Renal pelvis (tissue), 4 donors: ENCODE measurements around the gene NACA2. TPM values are rescaled to one million over a fixed set of nuclear protein-coding genes. Genes with fewer than 3 reads are reported as not detected.

Source experiments
- DNase-seq: peaks from one replicate; pipeline ENCODE4 v3.0.0-alpha.2; 2013
- polyA plus RNA-seq, 3 donors: library from polyadenylated mRNA; unstranded; fragments of 120-200 nt; gene quantifications; one replicate each; pipeline ENCODE4 v1.2.1, GENCODE V29; 2013; ENCODE audit not compliant: insufficient read length in 3 of 3

NACA2 gene
- polyA plus RNA-seq, 3 donors = 0.50 to 2.6 (median 0.75) TPM

- peak; percentile 40 for DNase-seq
Observed at GRCh38 chr17:61551255-61551742, 39.7 kb downstream of the NACA2 start.

- no peak for DNase-seq
Observed at GRCh38 chr17:61547113-61547512, 43.9 kb downstream of the NACA2 start.

- no peak for DNase-seq
Observed at GRCh38 chr17:61545335-61545938, 45.6 kb downstream of the NACA2 start.

- no peak for DNase-seq
Observed at GRCh38 chr17:61543786-61544415, 47.1 kb downstream of the NACA2 start.

- DNase-seq = no peak
Observed at GRCh38 chr17:61542027-61542426, 49.0 kb downstream of the NACA2 start.

GRCh38 chr17:61540874-61541273 is 50.1 kb downstream of the NACA2 start:
- no peak for DNase-seq

Other genes starting within 250 kb of the NACA2 start
- gene TBX2, start 191.4 kb downstream of the NACA2 start, polyA plus RNA-seq = 100 to 1,000 TPM in 2 of 3 donors, 10 to 100 TPM in 1; 90.0 to 111 (median 104) TPM
- under 1 TPM; 0.11 to 0.21 (median 0.21) TPM for gene TBX4, start 138.8 kb downstream of the NACA2 start, polyA plus RNA-seq